DND-41 (cell line): ENCODE results near the gene BAAT.

Experiments used
- CTCF ChIP-seq: IDR thresholded peaks from 2 replicates; pipeline ENCODE4 v1.5.1; 2012; ENCODE audit warnings: borderline replicate concordance, low read length, moderate library complexity, mild to moderate bottlenecking; ENCODE audit not compliant: poor library complexity, severe bottlenecking; ENCODE audit errors: extremely low read depth
- EZH2 ChIP-seq: IDR thresholded peaks from 3 replicates; pipeline ENCODE4 v1.6.1; 2012; ENCODE audit warnings: borderline replicate concordance, low read depth, mild to moderate bottlenecking, moderate library complexity, low read length, inconsistent platforms; ENCODE audit not compliant: severe bottlenecking

GRCh38 chr9:101429736-101430135 is 44.9 kb upstream of the BAAT start:
- no peak for TF ChIP-seq CTCF
- no peak for TF ChIP-seq EZH2
